ENCODE results near the gene ELMO1. TPM values are rescaled to one million over a fixed set of nuclear protein-coding genes. Genes with fewer than 3 reads are reported as not detected.

The ELMO1 gene
- total and polyA plus RNA-seq, 4 donors: 29.2 to 98.3 (median 86.8) TPM

GRCh38 chr7:36929791-36930190 lies 518.9 kb downstream of the ELMO1 start:
- no peaks in the 10 kb centered on the region for H3K27me3 ChIP-seq (ENCODE audit: control insufficient read depth, insufficient read depth, low read length)
- H3K27ac ChIP-seq (ENCODE audit: low read depth, low read length): no peak overlapping the region
- peaks cover 4% of the 10 kb centered on the region for H3K4me1 ChIP-seq (ENCODE audit: control insufficient read depth, insufficient read depth, low read length)
- no peaks in the 10 kb centered on the region for H3K36me3 ChIP-seq (ENCODE audit: control insufficient read depth, insufficient read depth, low read length)
- no peak overlapping the region for H3K4me3 ChIP-seq (ENCODE audit: low read depth, low read length)
- DNase-seq (ENCODE audit: low read depth in 4 of 6, low spot score in 6 of 6): peak in 1 of 6 donors; percentile 55
- no peaks in the 10 kb centered on the region for H3K9me3 ChIP-seq (ENCODE audit: control insufficient read depth, insufficient read depth, low read length)
- 71% methylated on average over 3 of the region's 4 CpGs for WGBS (ENCODE audit: insufficient coverage)

- Histone ChIP-seq H3K9me3 (ENCODE audit: control insufficient read depth, insufficient read depth, low read length) (no peaks in the 10 kb centered on the region), H3K4me3 (ENCODE audit: low read depth, low read length) (no peak overlapping the region), H3K36me3 (ENCODE audit: control insufficient read depth, insufficient read depth, low read length) (no peaks in the 10 kb centered on the region), H3K27ac (ENCODE audit: low read depth, low read length) (no peak overlapping the region), H3K4me1 (ENCODE audit: control insufficient read depth, insufficient read depth, low read length) (peaks cover 4% of the 10 kb centered on the region), H3K27me3 (ENCODE audit: control insufficient read depth, insufficient read depth, low read length) (no peaks in the 10 kb centered on the region)
- 90% methylated on average over 1 of the region's 2 CpGs for WGBS (ENCODE audit: insufficient coverage)
- DNase-seq (ENCODE audit: low read depth in 4 of 6, low spot score in 6 of 6): no peak
Observed at GRCh38 chr7:36928718-36929117, 519.9 kb downstream of the ELMO1 start.

GRCh38 chr7:36928311-36928710 lies 520.4 kb downstream of the ELMO1 start:
- no peaks in the 10 kb centered on the region for H3K36me3 ChIP-seq (ENCODE audit: control insufficient read depth, insufficient read depth, low read length)
- peaks cover 4% of the 10 kb centered on the region for H3K4me1 ChIP-seq (ENCODE audit: control insufficient read depth, insufficient read depth, low read length)
- WGBS (ENCODE audit: insufficient coverage): 68% methylated on average over 5 of the region's 5 CpGs

GRCh38 chr7:36925691-36926090 lies 523.0 kb downstream of the ELMO1 start:
- H3K4me3 ChIP-seq (ENCODE audit: low read depth, low read length): no peak overlapping the region
- no peaks in the 10 kb centered on the region for H3K9me3 ChIP-seq (ENCODE audit: control insufficient read depth, insufficient read depth, low read length)
- no peaks in the 10 kb centered on the region for H3K4me1 ChIP-seq (ENCODE audit: control insufficient read depth, insufficient read depth, low read length)
- H3K36me3 ChIP-seq (ENCODE audit: control insufficient read depth, insufficient read depth, low read length): no peaks in the 10 kb centered on the region
- no peak overlapping the region for H3K27ac ChIP-seq (ENCODE audit: low read depth, low read length)
- DNase-seq (ENCODE audit: low read depth in 4 of 6, low spot score in 6 of 6): peak in 1 of 6 donors; percentile 67
- no peaks in the 10 kb centered on the region for H3K27me3 ChIP-seq (ENCODE audit: control insufficient read depth, insufficient read depth, low read length)
- 64% methylated on average over 3 of the region's 3 CpGs for WGBS (ENCODE audit: insufficient coverage)

More at GRCh38 chr7:36928311-36928710, 520.4 kb downstream of the ELMO1 start:
- peak in 1 of 6 donors; percentile 51 for DNase-seq (ENCODE audit: low read depth in 4 of 6, low spot score in 6 of 6)
- Histone ChIP-seq H3K4me3 (ENCODE audit: low read depth, low read length) (no peak overlapping the region), H3K27me3 (ENCODE audit: control insufficient read depth, insufficient read depth, low read length) (no peaks in the 10 kb centered on the region), H3K9me3 (ENCODE audit: control insufficient read depth, insufficient read depth, low read length) (no peaks in the 10 kb centered on the region), H3K27ac (ENCODE audit: low read depth, low read length) (no peak overlapping the region)

GRCh38 chr7:36925207-36925606 lies 523.5 kb downstream of the ELMO1 start:
- peak in 1 of 6 donors; percentile 26 for DNase-seq (ENCODE audit: low read depth in 4 of 6, low spot score in 6 of 6)
- Histone ChIP-seq H3K4me1 (ENCODE audit: control insufficient read depth, insufficient read depth, low read length) (no peaks in the 10 kb centered on the region), H3K27me3 (ENCODE audit: control insufficient read depth, insufficient read depth, low read length) (no peaks in the 10 kb centered on the region), H3K4me3 (ENCODE audit: low read depth, low read length) (no peak overlapping the region), H3K9me3 (ENCODE audit: control insufficient read depth, insufficient read depth, low read length) (no peaks in the 10 kb centered on the region), H3K36me3 (ENCODE audit: control insufficient read depth, insufficient read depth, low read length) (no peaks in the 10 kb centered on the region), H3K27ac (ENCODE audit: low read depth, low read length) (no peak overlapping the region)
- WGBS (ENCODE audit: insufficient coverage): 81% methylated on average over 4 of the region's 5 CpGs

GRCh38 chr7:36923943-36924436 lies 524.7 kb downstream of the ELMO1 start:
- Histone ChIP-seq H3K9me3 (ENCODE audit: control insufficient read depth, insufficient read depth, low read length) (no peaks in the 10 kb centered on the region), H3K4me3 (ENCODE audit: low read depth, low read length) (no peak overlapping the region), H3K27me3 (ENCODE audit: control insufficient read depth, insufficient read depth, low read length) (no peaks in the 10 kb centered on the region), H3K27ac (ENCODE audit: low read depth, low read length) (no peak overlapping the region), H3K4me1 (ENCODE audit: control insufficient read depth, insufficient read depth, low read length) (no peaks in the 10 kb centered on the region), H3K36me3 (ENCODE audit: control insufficient read depth, insufficient read depth, low read length) (no peaks in the 10 kb centered on the region)
- WGBS (ENCODE audit: insufficient coverage): 90% methylated on average over 2 of the region's 3 CpGs
- DNase-seq (ENCODE audit: low read depth in 4 of 6, low spot score in 6 of 6): no peak

- DNase-seq (ENCODE audit: low read depth in 4 of 6, low spot score in 6 of 6): no peak
- no peak overlapping the region for H3K27ac ChIP-seq (ENCODE audit: low read depth, low read length)
- H3K4me1 ChIP-seq (ENCODE audit: control insufficient read depth, insufficient read depth, low read length): no peaks in the 10 kb centered on the region
- H3K27me3 ChIP-seq (ENCODE audit: control insufficient read depth, insufficient read depth, low read length): no peaks in the 10 kb centered on the region
- H3K36me3 ChIP-seq (ENCODE audit: control insufficient read depth, insufficient read depth, low read length): no peaks in the 10 kb centered on the region
- no peak overlapping the region for H3K4me3 ChIP-seq (ENCODE audit: low read depth, low read length)
- H3K9me3 ChIP-seq (ENCODE audit: control insufficient read depth, insufficient read depth, low read length): no peaks in the 10 kb centered on the region
Observed at GRCh38 chr7:36923185-36923584, 525.5 kb downstream of the ELMO1 start.

GRCh38 chr7:36920433-36920832 lies 528.2 kb downstream of the ELMO1 start:
- Histone ChIP-seq H3K27me3 (ENCODE audit: control insufficient read depth, insufficient read depth, low read length) (no peaks in the 10 kb centered on the region), H3K27ac (ENCODE audit: low read depth, low read length) (no peak overlapping the region), H3K4me3 (ENCODE audit: low read depth, low read length) (no peak overlapping the region), H3K36me3 (ENCODE audit: control insufficient read depth, insufficient read depth, low read length) (no peaks in the 10 kb centered on the region), H3K4me1 (ENCODE audit: control insufficient read depth, insufficient read depth, low read length) (no peaks in the 10 kb centered on the region), H3K9me3 (ENCODE audit: control insufficient read depth, insufficient read depth, low read length) (no peaks in the 10 kb centered on the region)
- 100% methylated on average over 1 of the region's 1 CpG for WGBS (ENCODE audit: insufficient coverage)
- DNase-seq (ENCODE audit: low read depth in 4 of 6, low spot score in 6 of 6): no peak

GRCh38 chr7:36919738-36920137 lies 528.9 kb downstream of the ELMO1 start:
- H3K4me1 ChIP-seq (ENCODE audit: control insufficient read depth, insufficient read depth, low read length): no peaks in the 10 kb centered on the region
- no peaks in the 10 kb centered on the region for H3K27me3 ChIP-seq (ENCODE audit: control insufficient read depth, insufficient read depth, low read length)
- H3K27ac ChIP-seq (ENCODE audit: low read depth, low read length): no peak overlapping the region
- H3K4me3 ChIP-seq (ENCODE audit: low read depth, low read length): no peak overlapping the region
- WGBS (ENCODE audit: insufficient coverage): 90% methylated on average over 4 of the region's 4 CpGs
- DNase-seq (ENCODE audit: low read depth in 4 of 6, low spot score in 6 of 6): no peak
- H3K9me3 ChIP-seq (ENCODE audit: control insufficient read depth, insufficient read depth, low read length): no peaks in the 10 kb centered on the region
- no peaks in the 10 kb centered on the region for H3K36me3 ChIP-seq (ENCODE audit: control insufficient read depth, insufficient read depth, low read length)

- Histone ChIP-seq H3K27ac (ENCODE audit: low read depth, low read length) (no peak overlapping the region), H3K4me3 (ENCODE audit: low read depth, low read length) (no peak overlapping the region), H3K27me3 (ENCODE audit: control insufficient read depth, insufficient read depth, low read length) (no peaks in the 10 kb centered on the region), H3K9me3 (ENCODE audit: control insufficient read depth, insufficient read depth, low read length) (no peaks in the 10 kb centered on the region), H3K36me3 (ENCODE audit: control insufficient read depth, insufficient read depth, low read length) (no peaks in the 10 kb centered on the region), H3K4me1 (ENCODE audit: control insufficient read depth, insufficient read depth, low read length) (no peaks in the 10 kb centered on the region)
- peak in 1 of 6 donors; percentile 66 for DNase-seq (ENCODE audit: low read depth in 4 of 6, low spot score in 6 of 6)
- WGBS (ENCODE audit: insufficient coverage): no CpG with 5 or more reads among the region's 2 CpGs
Observed at GRCh38 chr7:36918591-36918990, 530.1 kb downstream of the ELMO1 start.
